CD4-positive, alpha-beta memory T cell (primary cell): ENCODE results near the gene EEFSEC. TPM values are rescaled to one million over a fixed set of nuclear protein-coding genes. Genes with fewer than 3 reads are reported as not detected.

Source experiments
- CTCF ChIA-PET: fragments of 350-600 bp; sonication (Branson Sonifier 250); formaldehyde crosslinking; loops from one replicate; lab custom pipeline; 2021; ENCODE audit warnings: inconsistent platforms; ENCODE audit not compliant: partially characterized antibody; lab: Charles Lee
- POLR2A ChIA-PET: fragments of 350-600 bp; sonication (Branson Sonifier 250); formaldehyde crosslinking; loops from one replicate; lab custom pipeline; 2021; ENCODE audit not compliant: partially characterized antibody; lab: Charles Lee
- DNase-seq, 5 donors: peaks; one replicate each; pipeline versions ENCODE4 v3.0.0 to v3.0.0-alpha.2; 2020 to 2022; ENCODE audit warnings: mixed read lengths in 1 of 5
- H3K27ac ChIP-seq: one replicate; pipeline ENCODE4 v1.7.0; 2013; ENCODE audit warnings: low read depth, low read length
- H3K27me3 ChIP-seq: 2 replicates; pipeline ENCODE4 v1.7.0; 2013; ENCODE audit warnings: mild to moderate bottlenecking, low read length, moderate library complexity; ENCODE audit not compliant: insufficient read depth
- H3K36me3 ChIP-seq: 2 replicates; pipeline ENCODE4 v1.7.0; 2013; ENCODE audit warnings: mild to moderate bottlenecking, low read length, moderate library complexity; ENCODE audit not compliant: insufficient read depth
- H3K4me1 ChIP-seq: 2 replicates; pipeline ENCODE4 v1.7.0; 2013; ENCODE audit warnings: mild to moderate bottlenecking, low read length, moderate library complexity; ENCODE audit not compliant: insufficient read depth
- H3K4me3 ChIP-seq, 2 donors: one replicate each; pipeline ENCODE4 v1.7.0; 2013; ENCODE audit warnings: low read length in 2 of 2, mild to moderate bottlenecking in 1 of 2
- H3K9me3 ChIP-seq, 2 donors: one replicate each; pipeline ENCODE4 v1.7.0; 2013; ENCODE audit warnings: low read length in 2 of 2, control low read depth in 1 of 2; ENCODE audit not compliant: control insufficient read depth in 1 of 2
- H3K27ac Mint-ChIP-seq, 7 donors: one replicate each; pipeline ENCODE4 v1.8.0; 2020 to 2021; ENCODE audit warnings: mixed read lengths in 7 of 7, mild to moderate bottlenecking in 6 of 7, inconsistent platforms in 3 of 7, moderate library complexity in 3 of 7
- H3K27me3 Mint-ChIP-seq, 2 donors: one replicate each; pipeline ENCODE4 v1.8.0; 2020 to 2021; ENCODE audit warnings: mixed read lengths in 2 of 2
- H3K36me3 Mint-ChIP-seq, 2 donors: one replicate each; pipeline ENCODE4 v1.8.0; 2020 to 2021; ENCODE audit warnings: mixed read lengths in 2 of 2, inconsistent platforms in 1 of 2, mild to moderate bottlenecking in 1 of 2
- H3K4me1 Mint-ChIP-seq, 4 donors: one replicate each; pipeline ENCODE4 v1.8.0; 2020 to 2021; ENCODE audit warnings: mixed read lengths in 4 of 4, mild to moderate bottlenecking in 1 of 4
- H3K4me3 Mint-ChIP-seq, 8 donors: one replicate each; pipeline ENCODE4 v1.8.0; 2020 to 2021; ENCODE audit warnings: mixed read lengths in 8 of 8, mild to moderate bottlenecking in 7 of 8, moderate library complexity in 6 of 8, inconsistent platforms in 3 of 8
- H3K9me3 Mint-ChIP-seq, 8 donors: one replicate each; pipeline ENCODE4 v1.8.0; 2020 to 2021; ENCODE audit warnings: mixed read lengths in 8 of 8, mild to moderate bottlenecking in 5 of 8, inconsistent platforms in 3 of 8, moderate library complexity in 1 of 8
- intact Hi-C: fragments of 100-400 bp; cut with micrococcal nuclease; formaldehyde crosslinking; loops from one replicate; pipeline ENCODE4 v1.15.1; 2023
- polyA plus RNA-seq, 2 donors: library from polyadenylated mRNA; unstranded; fragments of 300-500 nt; fragmentation: Illumina TruSeq; gene quantifications; one replicate each; pipeline ENCODE4 v1.2.3, GENCODE V29; 2021
- total RNA-seq, 2 experiments: library from RNA; stranded (reverse); gene quantifications; one replicate each; pipeline ENCODE4 v1.2.3, GENCODE V29; 2021

The EEFSEC gene
- total and polyA plus RNA-seq, 4 experiments from 2014 or later = 14.0 to 24.9 (median 17.1) TPM

GRCh38 chr3:128341659-128342395, 188.5 kb downstream of the EEFSEC start:
- Histone ChIP-seq H3K36me3 (peaks cover 24% of the 10 kb centered on the region), H3K9me3 (no peaks in the 10 kb centered on the region), H3K4me1 (no peaks in the 10 kb centered on the region), H3K4me3 (no peak overlapping the region), H3K27me3 (no peaks in the 10 kb centered on the region), H3K27ac (no peak overlapping the region)
- Mint-ChIP-seq H3K9me3 (no peaks in the 10 kb centered on the region), H3K27me3 (no peaks in the 10 kb centered on the region), H3K36me3 (peaks cover 4 to 38% of the 10 kb centered on the region in 2 donors), H3K27ac (no peak overlapping the region), H3K4me3 (no peak overlapping the region), H3K4me1 (no peaks in the 10 kb centered on the region)
- no peak for DNase-seq
- intact Hi-C loops = no loop called here
- CTCF ChIA-PET = no interaction called here
- POLR2A ChIA-PET = no interaction called here

- peaks cover 17% of the 10 kb centered on the region for H3K36me3 ChIP-seq
- no peaks in the 10 kb centered on the region for H3K4me1 Mint-ChIP-seq
- H3K9me3 Mint-ChIP-seq = no peaks in the 10 kb centered on the region
- intact Hi-C loops = no loop called here
- H3K36me3 Mint-ChIP-seq = peaks cover 4 to 30% of the 10 kb centered on the region in 2 donors
- no peaks in the 10 kb centered on the region for H3K4me1 ChIP-seq
- ChIA-PET POLR2A (interaction anchor here (0.5 kb wide), 1 partner anchor 118 kb away, joined by 3 read pairs; no protein-coding TSS in a partner anchor), CTCF (no interaction called here)
- no peak overlapping the region for H3K4me3 ChIP-seq
- no peaks in the 10 kb centered on the region for H3K9me3 ChIP-seq
- H3K27me3 ChIP-seq = no peaks in the 10 kb centered on the region
- H3K4me3 Mint-ChIP-seq = no peak overlapping the region
- no peak overlapping the region for H3K27ac ChIP-seq
- DNase-seq = no peak
- H3K27ac Mint-ChIP-seq = peak overlapping the region in 1 of 7 donors; percentile 12
- no peaks in the 10 kb centered on the region for H3K27me3 Mint-ChIP-seq
These were observed 189.5 kb downstream of the EEFSEC start for GRCh38 chr3:128342701-128343180.

- Mint-ChIP-seq H3K9me3 (no peaks in the 10 kb centered on the region), H3K4me3 (no peak overlapping the region), H3K4me1 (no peaks in the 10 kb centered on the region), H3K27me3 (no peaks in the 10 kb centered on the region), H3K27ac (peak overlapping the region in 1 of 7 donors; percentile 46), H3K36me3 (peaks cover 5 to 23% of the 10 kb centered on the region in 2 donors)
- CTCF ChIA-PET = no interaction called here
- POLR2A ChIA-PET = no interaction called here
- H3K27me3 ChIP-seq = no peaks in the 10 kb centered on the region
- no peak overlapping the region for H3K4me3 ChIP-seq
- no peaks in the 10 kb centered on the region for H3K9me3 ChIP-seq
- DNase-seq = no peak
- intact Hi-C loops = no loop called here
- no peak overlapping the region for H3K27ac ChIP-seq
- peaks cover 16% of the 10 kb centered on the region for H3K36me3 ChIP-seq
- H3K4me1 ChIP-seq = no peaks in the 10 kb centered on the region
These were observed 190.2 kb downstream of the EEFSEC start for GRCh38 chr3:128343287-128344051.

- H3K36me3 Mint-ChIP-seq = peaks cover 9 to 20% of the 10 kb centered on the region in 2 donors
- Histone ChIP-seq H3K4me3 (no peak overlapping the region), H3K27me3 (no peaks in the 10 kb centered on the region), H3K4me1 (no peaks in the 10 kb centered on the region), H3K36me3 (peaks cover 16% of the 10 kb centered on the region), H3K27ac (no peak overlapping the region), H3K9me3 (no peaks in the 10 kb centered on the region)
- no peak for DNase-seq
- H3K9me3 Mint-ChIP-seq = no peaks in the 10 kb centered on the region
- H3K27me3 Mint-ChIP-seq = no peaks in the 10 kb centered on the region
- intact Hi-C loops = no loop called here
- ChIA-PET CTCF (no interaction called here), POLR2A (no interaction called here)
- no peak overlapping the region for H3K27ac Mint-ChIP-seq
- no peaks in the 10 kb centered on the region for H3K4me1 Mint-ChIP-seq
- no peak overlapping the region for H3K4me3 Mint-ChIP-seq
These were observed 190.9 kb downstream of the EEFSEC start for GRCh38 chr3:128344052-128344735.

GRCh38 chr3:128345196-128345595, 191.9 kb downstream of the EEFSEC start:
- ChIA-PET CTCF (no interaction called here), POLR2A (no interaction called here)
- Histone ChIP-seq H3K4me1 (no peaks in the 10 kb centered on the region), H3K36me3 (peaks cover 16% of the 10 kb centered on the region), H3K4me3 (no peak overlapping the region), H3K27me3 (no peaks in the 10 kb centered on the region), H3K27ac (no peak overlapping the region), H3K9me3 (no peaks in the 10 kb centered on the region)
- intact Hi-C loops = no loop called here
- Mint-ChIP-seq H3K27ac (no peak overlapping the region), H3K36me3 (peaks cover 9 to 20% of the 10 kb centered on the region in 2 donors), H3K4me1 (no peaks in the 10 kb centered on the region), H3K27me3 (no peaks in the 10 kb centered on the region), H3K9me3 (no peaks in the 10 kb centered on the region), H3K4me3 (no peak overlapping the region)
- DNase-seq = no peak

GRCh38 chr3:128346562-128346961, 193.3 kb downstream of the EEFSEC start:
- ChIA-PET POLR2A (no interaction called here), CTCF (interaction anchor here (1.2 kb wide), 1 partner anchor 11 kb away, joined by 3 read pairs; no protein-coding TSS in a partner anchor)
- Histone ChIP-seq H3K27me3 (no peaks in the 10 kb centered on the region), H3K9me3 (no peaks in the 10 kb centered on the region), H3K36me3 (peaks cover 17% of the 10 kb centered on the region), H3K4me1 (no peaks in the 10 kb centered on the region), H3K4me3 (no peak overlapping the region), H3K27ac (no peak overlapping the region)
- Mint-ChIP-seq H3K27ac (no peak overlapping the region), H3K4me3 (no peak overlapping the region), H3K4me1 (no peaks in the 10 kb centered on the region), H3K36me3 (peaks cover 12 to 20% of the 10 kb centered on the region in 2 donors), H3K27me3 (no peaks in the 10 kb centered on the region), H3K9me3 (no peaks in the 10 kb centered on the region)
- DNase-seq = no peak
- intact Hi-C loops = no loop called here

- Histone ChIP-seq H3K36me3 (peaks cover 13% of the 10 kb centered on the region), H3K4me3 (no peak overlapping the region), H3K27ac (no peak overlapping the region), H3K9me3 (no peaks in the 10 kb centered on the region), H3K4me1 (no peaks in the 10 kb centered on the region), H3K27me3 (no peaks in the 10 kb centered on the region)
- CTCF ChIA-PET = interaction anchor here (1.2 kb wide), 1 partner anchor 10 kb away, joined by 3 read pairs; no protein-coding TSS in a partner anchor
- POLR2A ChIA-PET = no interaction called here
- no peak for DNase-seq
- H3K9me3 Mint-ChIP-seq = no peaks in the 10 kb centered on the region
- H3K4me1 Mint-ChIP-seq = no peaks in the 10 kb centered on the region
- H3K27ac Mint-ChIP-seq = no peak overlapping the region
- H3K36me3 Mint-ChIP-seq = peaks cover 18 to 22% of the 10 kb centered on the region in 2 donors
- H3K4me3 Mint-ChIP-seq = no peak overlapping the region
- intact Hi-C loops = no loop called here
- no peaks in the 10 kb centered on the region for H3K27me3 Mint-ChIP-seq
These were observed 194.0 kb downstream of the EEFSEC start for GRCh38 chr3:128347282-128347681.
